Panc1 (cell line): ENCODE data around the gene TAX1BP1. TPM values are rescaled to one million over a fixed set of nuclear protein-coding genes. Genes with fewer than 3 reads are reported as not detected.

Source experiments
- ATAC-seq: fragments of 200-7000 bp; cut with Tn5 transposase; 2 replicates; pipeline ENCODE4 v1.9.1; 2020; ENCODE audit warnings: mild to moderate bottlenecking, moderate library complexity
- BruUV-seq: library from RNA; stranded (reverse); fragments of 400-500 nt; replicated peaks from 2 replicates; lab custom pipeline; 2021; lab: Mats Ljungman, UMichigan
- CTCF ChIA-PET: fragments of 300-600 bp; sonication (Branson Sonifier 250); formaldehyde crosslinking; loops from one replicate; lab custom pipeline; 2022; ENCODE audit warnings: antibody characterized with exemption; lab: Charles Lee
- POLR2A ChIA-PET: fragments of 300-600 bp; sonication (Branson Sonifier 250); formaldehyde crosslinking; loops from one replicate; lab custom pipeline; 2022; ENCODE audit warnings: antibody characterized with exemption; lab: Charles Lee
- DNase-seq: peaks from one replicate; pipeline ENCODE4 v3.0.0-alpha.2; 2010; ENCODE audit warnings: low read depth, low spot score
- H3K27ac ChIP-seq: 2 replicates; pipeline ENCODE4 v1.5.1; 2011; ENCODE audit warnings: mild to moderate bottlenecking, low read length, inconsistent platforms
- H3K27me3 ChIP-seq: fragments of 200-500 bp; sonication (Bioruptor generic); 2 replicates; pipeline ENCODE4 v1.6.0; 2014; ENCODE audit warnings: low read length, inconsistent platforms; ENCODE audit not compliant: control insufficient read depth, insufficient read depth
- H3K36me3 ChIP-seq: fragments of 200-500 bp; sonication (Bioruptor generic); 2 replicates; pipeline ENCODE4 v1.5.1; 2014; ENCODE audit warnings: inconsistent platforms, mild to moderate bottlenecking, low read length, moderate library complexity; ENCODE audit not compliant: control insufficient read depth, insufficient read depth
- H3K4me1 ChIP-seq: 2 replicates; pipeline ENCODE4 v1.5.1; 2011; ENCODE audit warnings: inconsistent platforms, mild to moderate bottlenecking, low read length, moderate library complexity; ENCODE audit not compliant: control insufficient read depth, insufficient read depth
- H3K4me3 ChIP-seq, 2 experiments: 2 replicates each; pipeline ENCODE4 v1.5.1; 2011 to 2012; ENCODE audit warnings: low read depth in 2 of 2, low read length in 2 of 2, mild to moderate bottlenecking in 2 of 2, inconsistent platforms in 1 of 2, moderate library complexity in 1 of 2
- H3K9me3 ChIP-seq: fragments of 200-500 bp; sonication (Bioruptor generic); 2 replicates; pipeline ENCODE4 v1.5.1; 2014; ENCODE audit warnings: low read depth, mild to moderate bottlenecking, inconsistent platforms, low read length, moderate library complexity; ENCODE audit not compliant: control insufficient read depth, insufficient read depth
- POLR2AphosphoS5 ChIP-seq: IDR thresholded peaks from 2 replicates; pipeline ENCODE4 v1.6.1; 2012; ENCODE audit warnings: mild to moderate bottlenecking, low read depth, low read length, moderate library complexity
- SIN3A ChIP-seq: IDR thresholded peaks from 2 replicates; pipeline ENCODE4 v1.6.1; 2012; ENCODE audit warnings: low read depth, mild to moderate bottlenecking, low read length, moderate library complexity, borderline replicate concordance; ENCODE audit not compliant: insufficient read depth
- TCF7L2 ChIP-seq: IDR thresholded peaks from 2 replicates; pipeline ENCODE4 v1.6.1; 2011; ENCODE audit warnings: mild to moderate bottlenecking, low read depth, low read length, inconsistent platforms
- in situ Hi-C: cut with HindIII; loops from 2 replicates; pipeline ENCODE4 v1.10.0; 2016; ENCODE audit warnings: low sequenced_read_pairs, low pct_unique_long_range_greater_than_20kb
- intact Hi-C: fragments of 100-400 bp; cut with micrococcal nuclease; formaldehyde crosslinking; loops from one replicate; pipeline ENCODE4 v1.10.0; 2022; ENCODE audit not compliant: unreplicated experiment
- total RNA-seq: library from RNA; stranded (reverse); gene quantifications from one replicate; pipeline ENCODE4 v1.2.1, GENCODE V29; 2021; ENCODE audit not compliant: unreplicated experiment
- TF ChIP-seq, protein P1 (sequence below), 2 experiments: IDR thresholded peaks; 2 replicates each; pipeline ENCODE4 v1.6.1; 2011 to 2012; ENCODE audit warnings: low read depth in 2 of 2, control low read depth in 1 of 2, low read length in 1 of 2, mild to moderate bottlenecking in 1 of 2, moderate library complexity in 1 of 2; ENCODE audit not compliant: insufficient read depth in 1 of 2
- TF ChIP-seq, protein P2 (sequence below): fragments of 450-650 bp; IDR thresholded peaks from 2 replicates; pipeline ENCODE4 v1.5.1; 2017; ENCODE audit warnings: mild to moderate bottlenecking

The TAX1BP1 gene
- total RNA-seq, 1 experiment from 2014 or later = 125 TPM

DNA sequence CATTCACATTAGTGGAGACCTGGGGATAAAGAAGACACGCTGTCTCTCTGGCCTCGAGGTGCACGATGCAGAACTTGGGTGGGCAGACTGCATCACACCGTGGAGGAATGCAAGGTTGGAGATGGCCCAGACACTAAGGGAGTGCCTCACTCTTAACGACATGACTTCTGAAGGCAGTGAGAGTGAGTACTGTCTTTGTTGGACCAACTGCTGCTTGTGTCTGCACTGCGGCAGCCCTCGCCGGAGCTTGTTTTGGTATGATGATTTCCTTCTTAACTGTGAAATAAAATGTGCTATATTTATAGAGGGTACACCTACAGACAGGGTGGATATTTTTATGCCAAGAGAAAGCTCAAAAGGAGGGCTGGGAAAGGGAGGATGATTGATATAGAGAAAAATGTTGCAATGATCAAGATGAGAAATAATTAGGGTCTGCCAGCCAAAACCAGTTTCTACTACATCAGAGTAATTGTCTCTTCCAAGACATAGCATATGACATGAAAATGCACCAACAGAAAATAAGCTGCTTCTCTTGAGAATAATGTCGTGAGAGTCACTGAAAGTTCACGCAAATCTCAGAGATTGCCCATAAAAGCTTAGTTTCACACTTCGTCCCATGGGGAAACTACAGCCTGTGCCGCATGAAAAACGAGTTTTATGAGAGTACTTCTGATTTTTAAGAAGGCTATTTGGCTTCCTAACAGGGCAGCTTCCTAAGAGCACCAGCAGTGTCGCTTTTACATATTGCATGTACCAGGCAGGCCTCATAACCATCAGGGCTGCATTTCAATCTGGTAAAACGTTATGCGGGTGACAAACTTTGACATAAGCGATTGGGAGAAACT lies 127.1 kb downstream of the TAX1BP1 start:
- intact Hi-C loops = no loop called here
- DNase-seq (no peak), ATAC-seq (no peak)
- no TSS peak for BruUV-seq
- Histone ChIP-seq H3K4me1 (no peaks in the 10 kb centered on the region), H3K27me3 (no peaks in the 10 kb centered on the region), H3K27ac (no peak overlapping the region), H3K36me3 (no peaks in the 10 kb centered on the region), H3K9me3 (no peaks in the 10 kb centered on the region), H3K4me3 (no peak overlapping the region)
- no peak for TF ChIP-seq TCF7L2
- TF ChIP-seq, protein P1, sequence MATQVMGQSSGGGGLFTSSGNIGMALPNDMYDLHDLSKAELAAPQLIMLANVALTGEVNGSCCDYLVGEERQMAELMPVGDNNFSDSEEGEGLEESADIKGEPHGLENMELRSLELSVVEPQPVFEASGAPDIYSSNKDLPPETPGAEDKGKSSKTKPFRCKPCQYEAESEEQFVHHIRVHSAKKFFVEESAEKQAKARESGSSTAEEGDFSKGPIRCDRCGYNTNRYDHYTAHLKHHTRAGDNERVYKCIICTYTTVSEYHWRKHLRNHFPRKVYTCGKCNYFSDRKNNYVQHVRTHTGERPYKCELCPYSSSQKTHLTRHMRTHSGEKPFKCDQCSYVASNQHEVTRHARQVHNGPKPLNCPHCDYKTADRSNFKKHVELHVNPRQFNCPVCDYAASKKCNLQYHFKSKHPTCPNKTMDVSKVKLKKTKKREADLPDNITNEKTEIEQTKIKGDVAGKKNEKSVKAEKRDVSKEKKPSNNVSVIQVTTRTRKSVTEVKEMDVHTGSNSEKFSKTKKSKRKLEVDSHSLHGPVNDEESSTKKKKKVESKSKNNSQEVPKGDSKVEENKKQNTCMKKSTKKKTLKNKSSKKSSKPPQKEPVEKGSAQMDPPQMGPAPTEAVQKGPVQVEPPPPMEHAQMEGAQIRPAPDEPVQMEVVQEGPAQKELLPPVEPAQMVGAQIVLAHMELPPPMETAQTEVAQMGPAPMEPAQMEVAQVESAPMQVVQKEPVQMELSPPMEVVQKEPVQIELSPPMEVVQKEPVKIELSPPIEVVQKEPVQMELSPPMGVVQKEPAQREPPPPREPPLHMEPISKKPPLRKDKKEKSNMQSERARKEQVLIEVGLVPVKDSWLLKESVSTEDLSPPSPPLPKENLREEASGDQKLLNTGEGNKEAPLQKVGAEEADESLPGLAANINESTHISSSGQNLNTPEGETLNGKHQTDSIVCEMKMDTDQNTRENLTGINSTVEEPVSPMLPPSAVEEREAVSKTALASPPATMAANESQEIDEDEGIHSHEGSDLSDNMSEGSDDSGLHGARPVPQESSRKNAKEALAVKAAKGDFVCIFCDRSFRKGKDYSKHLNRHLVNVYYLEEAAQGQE (IDR thresholded peaks at IDR 0.05; ENCODE audit: insufficient read depth in 1 of 2, low read depth in 2 of 2, low read length in 1 of 2) = no peak
- TF ChIP-seq, protein P2, sequence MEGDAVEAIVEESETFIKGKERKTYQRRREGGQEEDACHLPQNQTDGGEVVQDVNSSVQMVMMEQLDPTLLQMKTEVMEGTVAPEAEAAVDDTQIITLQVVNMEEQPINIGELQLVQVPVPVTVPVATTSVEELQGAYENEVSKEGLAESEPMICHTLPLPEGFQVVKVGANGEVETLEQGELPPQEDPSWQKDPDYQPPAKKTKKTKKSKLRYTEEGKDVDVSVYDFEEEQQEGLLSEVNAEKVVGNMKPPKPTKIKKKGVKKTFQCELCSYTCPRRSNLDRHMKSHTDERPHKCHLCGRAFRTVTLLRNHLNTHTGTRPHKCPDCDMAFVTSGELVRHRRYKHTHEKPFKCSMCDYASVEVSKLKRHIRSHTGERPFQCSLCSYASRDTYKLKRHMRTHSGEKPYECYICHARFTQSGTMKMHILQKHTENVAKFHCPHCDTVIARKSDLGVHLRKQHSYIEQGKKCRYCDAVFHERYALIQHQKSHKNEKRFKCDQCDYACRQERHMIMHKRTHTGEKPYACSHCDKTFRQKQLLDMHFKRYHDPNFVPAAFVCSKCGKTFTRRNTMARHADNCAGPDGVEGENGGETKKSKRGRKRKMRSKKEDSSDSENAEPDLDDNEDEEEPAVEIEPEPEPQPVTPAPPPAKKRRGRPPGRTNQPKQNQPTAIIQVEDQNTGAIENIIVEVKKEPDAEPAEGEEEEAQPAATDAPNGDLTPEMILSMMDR = no peak
- ChIA-PET CTCF (no interaction called here), POLR2A (no interaction called here)
- in situ Hi-C loops = no loop called here

DNA sequence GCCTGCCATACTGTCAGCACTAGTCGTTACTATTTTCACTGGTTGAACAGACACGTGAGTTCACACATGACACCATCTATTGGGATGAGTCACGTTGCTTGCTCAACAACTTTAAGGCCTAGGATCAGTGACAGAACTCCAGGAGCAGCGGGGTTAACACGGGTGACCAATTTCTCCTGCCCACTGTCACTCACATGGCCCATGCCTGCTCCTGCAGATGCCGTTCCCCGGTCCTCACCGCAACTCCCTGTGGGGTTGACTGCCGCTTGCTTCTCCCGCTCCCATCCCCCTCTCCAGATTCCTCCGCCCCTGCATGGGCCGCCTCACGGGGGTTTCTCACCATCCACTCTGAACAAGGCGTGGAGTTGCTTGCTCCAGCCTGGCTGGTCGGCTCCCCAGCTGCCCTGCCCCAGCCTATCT lies 128.2 kb downstream of the TAX1BP1 start:
- Histone ChIP-seq H3K4me3 (no peak overlapping the region), H3K27ac (no peak overlapping the region), H3K9me3 (no peaks in the 10 kb centered on the region), H3K36me3 (no peaks in the 10 kb centered on the region), H3K4me1 (no peaks in the 10 kb centered on the region), H3K27me3 (no peaks in the 10 kb centered on the region)
- TF ChIP-seq SIN3A (no peak), POLR2AphosphoS5 (no peak), TCF7L2 (no peak)
- TF ChIP-seq, protein P2 = no peak
- TF ChIP-seq, protein P1 (IDR thresholded peaks at IDR 0.05; ENCODE audit: insufficient read depth in 1 of 2, low read depth in 2 of 2, low read length in 1 of 2) = no peak
- ATAC-seq = no peak
- CTCF ChIA-PET = no interaction called here
- DNase-seq = no peak
- intact Hi-C loops = no loop called here
- POLR2A ChIA-PET = no interaction called here
- in situ Hi-C loops = no loop called here
- no TSS peak for BruUV-seq
